SJSA1 (cell line): ENCODE measurements around the gene TRAM2. TPM values are rescaled to one million over a fixed set of nuclear protein-coding genes. Genes with fewer than 3 reads are reported as not detected.

ENCODE experiments used
- DNase-seq, 2 experiments: peaks; one replicate each; pipeline ENCODE4 v3.0.0-alpha.2; 2015 to 2020; ENCODE audit warnings: low spot score in 2 of 2, low read depth in 1 of 2
- H3K27ac ChIP-seq: fragments of 250-450 bp; sonication (Bioruptor Pico); 2 replicates; pipeline ENCODE4 v1.5.1; 2020; ENCODE audit warnings: mild to moderate bottlenecking, moderate library complexity
- H3K27me3 ChIP-seq: fragments of 250-450 bp; sonication (Bioruptor Pico); replicated peaks from 2 replicates; pipeline ENCODE4 v1.5.1; 2020; ENCODE audit warnings: mild to moderate bottlenecking, moderate library complexity
- H3K36me3 ChIP-seq: fragments of 250-450 bp; sonication (Bioruptor Pico); 2 replicates; pipeline ENCODE4 v1.5.1; 2020; ENCODE audit warnings: mild to moderate bottlenecking
- H3K4me1 ChIP-seq: fragments of 250-450 bp; sonication (Bioruptor Pico); replicated peaks from 2 replicates; pipeline ENCODE4 v1.6.1; 2021; ENCODE audit warnings: mild to moderate bottlenecking
- H3K4me3 ChIP-seq: fragments of 250-450 bp; sonication (Bioruptor Pico); 2 replicates; pipeline ENCODE4 v1.5.1; 2020; ENCODE audit warnings: mild to moderate bottlenecking
- H3K9me3 ChIP-seq: fragments of 250-450 bp; sonication (Bioruptor Pico); replicated peaks from 2 replicates; pipeline ENCODE4 v1.5.1; 2020; ENCODE audit warnings: mild to moderate bottlenecking
- total RNA-seq: library from RNA; depleted of rRNA; stranded (reverse); fragments of >200 nt; shearing (Covaris generic); gene quantifications from 2 replicates; pipeline ENCODE4 v1.2.3, GENCODE V29; 2014

TRAM2 gene
- total RNA-seq, 1 experiment from 2014 or later, result 98.1 TPM

GRCh38 chr6:52552278-52552643, 24.6 kb downstream of the TRAM2 start:
- no peaks in the 10 kb centered on the region for H3K27me3 ChIP-seq
- DNase-seq, result peak in 1 of 2 experiments; percentile 31
- no peaks in the 10 kb centered on the region for H3K9me3 ChIP-seq
- H3K4me3 ChIP-seq, result no peak overlapping the region
- no peak overlapping the region; the same call in 1 of the 2 replicates for H3K27ac ChIP-seq
- H3K4me1 ChIP-seq, result peaks cover 83% of the 10 kb centered on the region
- H3K36me3 ChIP-seq, result peaks cover 25% of the 10 kb centered on the region

- peak; percentile 88 for DNase-seq
- Histone ChIP-seq H3K27me3 (no peaks in the 10 kb centered on the region), H3K27ac (peak overlapping the region; percentile 46), H3K4me1 (peaks cover 88% of the 10 kb centered on the region), H3K9me3 (no peaks in the 10 kb centered on the region), H3K4me3 (no peak overlapping the region), H3K36me3 (peaks cover 28% of the 10 kb centered on the region)
These were observed 25.2 kb downstream of the TRAM2 start for GRCh38 chr6:52551483-52552277.

- Histone ChIP-seq H3K4me1 (peaks cover 89% of the 10 kb centered on the region), H3K27me3 (no peaks in the 10 kb centered on the region), H3K36me3 (peaks cover 36% of the 10 kb centered on the region), H3K4me3 (no peak overlapping the region), H3K27ac (peak overlapping the region; percentile 9; the same call in 1 of the 2 replicates), H3K9me3 (no peaks in the 10 kb centered on the region)
- no peak for DNase-seq
These were observed 26.0 kb downstream of the TRAM2 start for GRCh38 chr6:52550870-52551269.

GRCh38 chr6:52550014-52550575, 26.8 kb downstream of the TRAM2 start:
- Histone ChIP-seq H3K9me3 (no peaks in the 10 kb centered on the region), H3K4me1 (peaks cover 92% of the 10 kb centered on the region), H3K27ac (no peak overlapping the region), H3K4me3 (no peak overlapping the region), H3K27me3 (no peaks in the 10 kb centered on the region), H3K36me3 (peaks cover 39% of the 10 kb centered on the region)
- DNase-seq, result no peak

GRCh38 chr6:52549428-52549827, 27.4 kb downstream of the TRAM2 start:
- DNase-seq, result no peak
- peaks cover 40% of the 10 kb centered on the region for H3K36me3 ChIP-seq
- H3K27me3 ChIP-seq, result no peaks in the 10 kb centered on the region
- no peak overlapping the region for H3K4me3 ChIP-seq
- H3K27ac ChIP-seq, result no peak overlapping the region
- peaks cover 94% of the 10 kb centered on the region for H3K4me1 ChIP-seq
- no peaks in the 10 kb centered on the region for H3K9me3 ChIP-seq

GRCh38 chr6:52548999-52549398, 27.9 kb downstream of the TRAM2 start:
- H3K36me3 ChIP-seq, result peaks cover 43% of the 10 kb centered on the region
- peaks cover 96% of the 10 kb centered on the region for H3K4me1 ChIP-seq
- H3K4me3 ChIP-seq, result no peak overlapping the region

GRCh38 chr6:52548353-52548713, 28.5 kb downstream of the TRAM2 start:
- no peak for DNase-seq
- Histone ChIP-seq H3K4me1 (peaks cover 96% of the 10 kb centered on the region), H3K27me3 (no peaks in the 10 kb centered on the region), H3K9me3 (no peaks in the 10 kb centered on the region), H3K4me3 (no peak overlapping the region), H3K36me3 (peaks cover 43% of the 10 kb centered on the region), H3K27ac (peak overlapping the region; percentile 11; the same call in 1 of the 2 replicates)

More at GRCh38 chr6:52548999-52549398, 27.9 kb downstream of the TRAM2 start:
- Histone ChIP-seq H3K9me3 (no peaks in the 10 kb centered on the region), H3K27ac (no peak overlapping the region), H3K27me3 (no peaks in the 10 kb centered on the region)
- DNase-seq, result no peak

GRCh38 chr6:52547647-52548352, 29.1 kb downstream of the TRAM2 start:
- H3K36me3 ChIP-seq, result peaks cover 45% of the 10 kb centered on the region
- peak; percentile 83 to 87 for DNase-seq

GRCh38 chr6:52546678-52547077, 30.2 kb downstream of the TRAM2 start:
- Histone ChIP-seq H3K9me3 (no peaks in the 10 kb centered on the region), H3K36me3 (peaks cover 40% of the 10 kb centered on the region), H3K27ac (peak overlapping the region; percentile 11; the same call in 1 of the 2 replicates), H3K4me1 (peaks cover 91% of the 10 kb centered on the region), H3K4me3 (no peak overlapping the region), H3K27me3 (no peaks in the 10 kb centered on the region)
- DNase-seq, result no peak

More at GRCh38 chr6:52547647-52548352, 29.1 kb downstream of the TRAM2 start:
- Histone ChIP-seq H3K9me3 (no peaks in the 10 kb centered on the region), H3K4me3 (no peak overlapping the region), H3K27ac (peak overlapping the region; percentile 11; the same call in 1 of the 2 replicates), H3K27me3 (no peaks in the 10 kb centered on the region), H3K4me1 (peaks cover 96% of the 10 kb centered on the region)

GRCh38 chr6:52546192-52546591, 30.7 kb downstream of the TRAM2 start:
- Histone ChIP-seq H3K9me3 (no peaks in the 10 kb centered on the region), H3K27me3 (no peaks in the 10 kb centered on the region), H3K4me1 (peaks cover 88% of the 10 kb centered on the region), H3K27ac (no peak overlapping the region), H3K36me3 (peaks cover 40% of the 10 kb centered on the region), H3K4me3 (no peak overlapping the region)
- DNase-seq, result no peak

GRCh38 chr6:52545406-52546119, 31.3 kb downstream of the TRAM2 start:
- Histone ChIP-seq H3K9me3 (no peaks in the 10 kb centered on the region), H3K4me3 (no peak overlapping the region), H3K36me3 (peaks cover 40% of the 10 kb centered on the region), H3K27me3 (no peaks in the 10 kb centered on the region), H3K27ac (peak overlapping the region; percentile 69), H3K4me1 (peaks cover 88% of the 10 kb centered on the region)
- no peak for DNase-seq

GRCh38 chr6:52544602-52545405, 32.1 kb downstream of the TRAM2 start:
- Histone ChIP-seq H3K27ac (peak overlapping the region; percentile 69), H3K36me3 (peaks cover 35% of the 10 kb centered on the region), H3K27me3 (no peaks in the 10 kb centered on the region), H3K4me3 (no peak overlapping the region), H3K4me1 (peaks cover 88% of the 10 kb centered on the region), H3K9me3 (no peaks in the 10 kb centered on the region)
- no peak for DNase-seq
